ENCODE results near the gene CLEC3B. TPM values are rescaled to one million over a fixed set of nuclear protein-coding genes. Genes with fewer than 3 reads are reported as not detected.

Gene CLEC3B
- total RNA-seq, 4 donors from 2014 or later = 58.9 to 297 (median 125) TPM

GRCh38 chr3:44987332-44987731 is 38.8 kb upstream of the CLEC3B start:
- DNase-seq (ENCODE audit: low spot score) (no peak), ATAC-seq (ENCODE audit: low FRiP score) (no peak)
- no peak for TF ChIP-seq CTCF (IDR thresholded peaks at IDR 0.05)

GRCh38 chr3:44988073-44988472 is 38.0 kb upstream of the CLEC3B start:
- ATAC-seq (ENCODE audit: low FRiP score) (no peak), DNase-seq (ENCODE audit: low spot score) (no peak)
- TF ChIP-seq CTCF (IDR thresholded peaks at IDR 0.05) = no peak

- no peak for TF ChIP-seq CTCF (IDR thresholded peaks at IDR 0.05)
- DNase-seq (ENCODE audit: low spot score) (no peak), ATAC-seq (ENCODE audit: low FRiP score) (no peak)
Observed at GRCh38 chr3:44989141-44989540, 37.0 kb upstream of the CLEC3B start.

- DNase-seq (ENCODE audit: low spot score) (no peak), ATAC-seq (ENCODE audit: low FRiP score) (no peak)
- no peak for TF ChIP-seq CTCF (IDR thresholded peaks at IDR 0.05)
Observed at GRCh38 chr3:44989636-44990373, 36.3 kb upstream of the CLEC3B start.

- TF ChIP-seq CTCF (IDR thresholded peaks at IDR 0.05) = no peak
- no peak for DNase-seq (ENCODE audit: low spot score)
- ATAC-seq (ENCODE audit: low FRiP score) = no peak
Observed at GRCh38 chr3:44991326-44991725, 34.8 kb upstream of the CLEC3B start.

- DNase-seq (ENCODE audit: low spot score) = no peak
- no peak for ATAC-seq (ENCODE audit: low FRiP score)
- no peak for TF ChIP-seq CTCF (IDR thresholded peaks at IDR 0.05)
Observed at GRCh38 chr3:44992555-44993470, 33.3 kb upstream of the CLEC3B start.
